Raji (cell line): ENCODE data around the gene PIK3R3.

Experiments
- POLR2A ChIP-seq: IDR thresholded peaks from 2 replicates; pipeline ENCODE4 v1.6.1; 2011; ENCODE audit warnings: low read depth, low read length, control low read depth; ENCODE audit not compliant: insufficient read depth

The PIK3R3 gene

GRCh38 chr1:46062651-46063319, 69.6 kb downstream of the PIK3R3 start:
- TF ChIP-seq POLR2A, result no peak

GRCh38 chr1:46061146-46061545, 71.3 kb downstream of the PIK3R3 start:
- no peak for TF ChIP-seq POLR2A

- no peak for TF ChIP-seq POLR2A
Observed at GRCh38 chr1:46058936-46059335, 73.5 kb downstream of the PIK3R3 start.

- TF ChIP-seq POLR2A, result no peak
Observed at GRCh38 chr1:46057781-46058180, 74.6 kb downstream of the PIK3R3 start.

- no peak for TF ChIP-seq POLR2A
Observed at GRCh38 chr1:46056325-46056724, 76.1 kb downstream of the PIK3R3 start.

- no peak for TF ChIP-seq POLR2A
Observed at GRCh38 chr1:46053734-46054133, 78.7 kb downstream of the PIK3R3 start.

- no peak for TF ChIP-seq POLR2A
Observed at GRCh38 chr1:46044116-46044515, 88.3 kb downstream of the PIK3R3 start.

GRCh38 chr1:46043458-46044017, 88.9 kb downstream of the PIK3R3 start:
- TF ChIP-seq POLR2A, result no peak

- TF ChIP-seq POLR2A, result no peak
Observed at GRCh38 chr1:46041974-46042373, 90.5 kb downstream of the PIK3R3 start.

GRCh38 chr1:46041551-46041950, 90.9 kb downstream of the PIK3R3 start:
- no peak for TF ChIP-seq POLR2A

- TF ChIP-seq POLR2A, result no peak
Observed at GRCh38 chr1:46039571-46040052, 92.8 kb downstream of the PIK3R3 start.

GRCh38 chr1:46036894-46037839, 95.3 kb downstream of the PIK3R3 start:
- no peak for TF ChIP-seq POLR2A

GRCh38 chr1:46034601-46035516, 97.6 kb downstream of the PIK3R3 start:
- TF ChIP-seq POLR2A, result no peak

GRCh38 chr1:46030876-46031660, 101.4 kb downstream of the PIK3R3 start:
- TF ChIP-seq POLR2A, result no peak
